ENCODE results near the gene WNK1.
"Not testable (repeated sequence)": the region's sequence is repeated elsewhere in the genome, so short reads cannot be mapped to it uniquely, and the experiment has no call there.

Gene WNK1

DNA sequence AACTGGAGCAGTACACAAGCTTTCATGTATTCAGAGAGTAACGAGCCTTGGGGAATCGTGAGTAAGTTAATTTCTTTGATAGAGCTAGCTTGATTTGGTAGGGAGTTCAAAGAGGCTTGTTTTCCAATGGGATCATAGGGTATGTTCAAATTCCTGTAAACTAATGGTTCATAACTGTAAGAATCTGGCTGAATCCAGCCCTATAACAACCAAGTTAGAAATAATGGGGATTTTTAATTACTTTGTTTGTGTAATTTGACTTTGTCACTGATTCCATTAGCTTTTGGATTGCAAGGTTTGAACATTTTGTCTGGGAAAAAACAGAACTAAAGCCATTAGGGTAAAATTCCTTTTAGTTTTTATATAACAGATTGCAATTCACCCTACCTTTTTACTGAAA, 94.0 kb downstream of the WNK1 start:
- Histone ChIP-seq H3K27ac (ENCODE audit: low read depth, low read length) (no peak overlapping the region), H3K4me3 (ENCODE audit: low read depth, low read length) (no peak overlapping the region), H3K36me3 (ENCODE audit: insufficient read depth, low read length) (0 out of 2 replicates have a peak, but pooled peaks cover 3% of the 10 kb centered on the region), H2AFZ (ENCODE audit: low read length, unreplicated experiment) (no peak overlapping the region), H3K4me1 (ENCODE audit: control insufficient read depth, insufficient read depth, low read length, unreplicated experiment) (peaks cover 28% of the 10 kb centered on the region), H3K79me2 (ENCODE audit: control insufficient read depth, insufficient read depth, low read length, unreplicated experiment) (peaks cover 28% of the 10 kb centered on the region), H3K27me3 (ENCODE audit: insufficient read depth, low read length) (no peaks in the 10 kb centered on the region)

DNA sequence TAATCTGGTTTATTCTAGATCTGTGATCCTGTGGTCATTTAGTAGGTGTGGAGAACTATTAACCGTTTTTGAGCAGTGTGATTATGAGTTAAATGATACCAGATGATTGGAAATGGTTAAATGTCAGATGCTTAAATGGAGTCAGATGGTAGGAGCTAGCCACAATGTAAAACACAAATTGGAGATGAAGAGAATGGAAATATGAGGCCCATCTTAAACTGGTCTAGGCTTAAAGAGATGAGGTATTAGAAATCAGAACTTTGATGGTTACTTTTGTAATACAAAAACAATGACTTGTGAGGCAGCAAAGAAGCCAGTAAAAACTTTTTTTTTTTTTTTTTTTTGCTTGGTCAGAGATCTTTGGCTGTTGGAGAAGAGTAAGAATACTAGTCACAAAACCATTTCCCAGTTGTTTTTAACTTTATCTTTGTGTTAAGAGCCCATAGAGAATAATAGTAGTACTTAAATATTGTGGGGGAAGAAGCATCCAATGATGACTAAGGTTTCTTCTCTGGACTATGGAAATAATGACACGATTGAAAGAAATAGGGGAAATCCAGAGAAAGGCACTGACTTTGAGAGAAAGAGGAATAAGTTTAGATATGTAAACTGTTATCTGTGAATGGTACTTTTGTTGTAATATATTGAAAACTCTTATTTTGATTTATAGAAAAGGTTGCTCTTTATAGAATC, 95.9 kb downstream of the WNK1 start:
- H3K4me1 ChIP-seq (ENCODE audit: control insufficient read depth, insufficient read depth, low read length, unreplicated experiment): peaks cover 43% of the 10 kb centered on the region
- 0 out of 2 replicates have a peak, but pooled peaks cover 3% of the 10 kb centered on the region for H3K36me3 ChIP-seq (ENCODE audit: insufficient read depth, low read length)
- H3K27me3 ChIP-seq (ENCODE audit: insufficient read depth, low read length): no peaks in the 10 kb centered on the region
- peaks cover 43% of the 10 kb centered on the region for H3K79me2 ChIP-seq (ENCODE audit: control insufficient read depth, insufficient read depth, low read length, unreplicated experiment)
- no peak overlapping the region for H2AFZ ChIP-seq (ENCODE audit: low read length, unreplicated experiment)
- no peak overlapping the region for H3K4me3 ChIP-seq (ENCODE audit: low read depth, low read length)
- peak overlapping the region; percentile 85 for H3K27ac ChIP-seq (ENCODE audit: low read depth, low read length)

DNA sequence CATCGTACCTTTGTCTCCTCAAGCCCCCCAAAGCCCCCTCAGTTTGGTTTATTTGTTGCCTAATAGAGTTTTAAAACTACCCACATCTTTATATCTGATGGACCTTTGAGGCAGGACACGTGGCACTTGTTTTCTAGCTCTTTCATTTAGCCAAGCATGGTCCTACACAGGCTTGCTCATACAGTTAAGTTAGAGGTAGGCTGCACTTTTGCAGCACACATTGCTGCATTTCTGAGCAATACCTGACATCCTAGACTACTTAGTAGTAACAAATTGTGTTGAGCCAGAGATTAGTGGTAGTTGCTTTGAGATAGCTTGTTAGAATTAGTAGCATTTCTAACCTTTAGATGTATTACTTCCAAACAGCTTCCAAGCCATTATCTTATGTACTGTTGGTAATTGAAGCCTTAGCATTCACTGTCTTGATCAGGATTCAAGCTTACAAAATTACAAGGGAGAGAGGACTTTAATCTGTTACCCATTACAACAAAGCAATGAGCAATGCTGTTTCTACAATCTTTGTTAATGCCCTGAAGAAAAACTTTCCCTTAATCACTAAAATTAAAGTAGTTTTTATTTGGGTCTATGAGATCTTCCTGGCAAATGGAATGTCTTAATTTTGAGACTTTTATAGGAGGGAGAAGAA, 96.6 kb downstream of the WNK1 start:
- Histone ChIP-seq H3K79me2 (ENCODE audit: control insufficient read depth, insufficient read depth, low read length, unreplicated experiment) (peaks cover 46% of the 10 kb centered on the region), H3K4me1 (ENCODE audit: control insufficient read depth, insufficient read depth, low read length, unreplicated experiment) (peaks cover 38% of the 10 kb centered on the region), H3K4me3 (ENCODE audit: low read depth, low read length) (no peak overlapping the region), H3K36me3 (ENCODE audit: insufficient read depth, low read length) (0 out of 2 replicates have a peak, but pooled peaks cover 3% of the 10 kb centered on the region), H3K27me3 (ENCODE audit: insufficient read depth, low read length) (no peaks in the 10 kb centered on the region), H2AFZ (ENCODE audit: low read length, unreplicated experiment) (no peak overlapping the region), H3K27ac (ENCODE audit: low read depth, low read length) (peak overlapping the region; percentile 85)

DNA sequence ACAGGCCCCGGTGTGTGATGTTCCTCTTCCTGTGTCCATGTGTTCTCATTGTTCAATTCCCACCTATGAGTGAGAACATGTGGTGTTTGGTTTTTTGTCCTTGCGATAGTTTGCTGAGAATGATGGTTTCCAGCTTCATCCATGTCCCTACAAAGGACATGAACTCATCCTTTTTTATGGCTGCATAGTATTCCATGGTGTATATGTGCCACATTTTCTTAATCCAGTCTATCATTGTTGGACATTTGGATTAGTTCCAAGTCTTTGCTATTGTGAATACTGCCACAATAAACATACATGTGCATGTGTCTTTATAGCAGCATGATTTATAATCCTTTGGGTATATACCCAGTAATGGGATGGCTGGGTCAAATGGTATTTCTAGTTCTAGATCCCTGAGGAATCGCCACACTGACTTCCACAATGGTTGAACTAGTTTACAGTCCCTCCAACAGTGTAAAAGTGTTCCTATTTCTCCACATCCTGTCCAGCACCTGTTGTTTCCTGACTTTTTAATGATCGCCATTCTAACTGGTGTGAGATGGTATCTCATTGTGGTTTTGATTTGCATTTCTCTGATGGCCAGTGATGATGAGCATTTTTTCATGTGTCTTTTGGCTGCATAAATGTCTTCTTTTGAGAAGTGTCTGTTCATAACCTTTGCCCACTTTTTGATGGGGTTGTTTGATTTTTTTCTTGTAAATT, 97.5 kb downstream of the WNK1 start:
- not testable (repeated sequence) for H2AFZ ChIP-seq (ENCODE audit: low read length, unreplicated experiment)
- Histone ChIP-seq H3K4me1 (ENCODE audit: control insufficient read depth, insufficient read depth, low read length, unreplicated experiment) (peaks cover 38% of the 10 kb centered on the region), H3K79me2 (ENCODE audit: control insufficient read depth, insufficient read depth, low read length, unreplicated experiment) (peaks cover 43% of the 10 kb centered on the region)

DNA sequence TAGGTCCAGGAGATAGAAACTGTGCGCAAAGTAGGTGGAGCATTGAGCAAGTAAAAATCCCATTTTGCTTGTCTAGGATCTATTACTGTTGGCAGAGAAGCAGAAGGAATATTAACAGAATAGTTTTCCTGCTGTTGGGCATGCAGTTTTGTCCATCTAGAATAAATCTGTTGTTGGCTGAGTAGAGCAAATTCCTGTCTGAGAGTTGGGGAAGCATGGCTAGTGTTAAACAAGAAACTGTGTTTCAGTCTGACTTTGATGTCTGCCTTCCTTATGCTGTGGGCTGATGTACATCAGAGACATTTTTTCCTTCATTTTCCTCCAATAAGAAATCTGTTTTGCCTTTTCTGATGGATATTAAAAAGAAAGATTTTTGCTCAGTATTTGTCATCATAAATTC, 99.0 kb downstream of the WNK1 start:
- peak overlapping the region; percentile 77 for H3K27ac ChIP-seq (ENCODE audit: low read depth, low read length)

More for the DNA sequence above, 97.5 kb downstream of the WNK1 start:
- not testable (repeated sequence) for H3K36me3 ChIP-seq (ENCODE audit: insufficient read depth, low read length); H3K27me3 ChIP-seq (ENCODE audit: insufficient read depth, low read length); H3K4me3 ChIP-seq (ENCODE audit: low read depth, low read length); H3K27ac ChIP-seq (ENCODE audit: low read depth, low read length)

DNA sequence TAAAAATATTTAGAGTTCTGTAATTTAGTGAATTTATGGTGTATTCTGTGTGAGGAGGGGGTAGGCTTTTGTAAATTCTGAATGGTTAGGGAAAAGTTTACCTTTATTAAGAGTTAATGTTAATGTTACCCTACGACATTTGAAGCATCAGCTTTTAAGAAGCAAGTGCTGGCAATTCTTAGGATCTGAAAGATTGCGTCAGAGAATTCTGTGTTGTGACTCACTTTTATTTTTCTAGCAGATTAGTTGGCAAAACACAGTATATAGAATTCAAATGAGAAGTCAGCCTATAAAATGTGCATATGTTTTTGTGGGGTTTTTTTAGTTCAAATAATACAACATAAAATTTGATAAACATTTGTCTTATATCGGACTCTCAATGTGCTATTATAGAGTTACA, 99.5 kb downstream of the WNK1 start:
- Histone ChIP-seq H3K27me3 (ENCODE audit: insufficient read depth, low read length) (no peaks in the 10 kb centered on the region), H3K27ac (ENCODE audit: low read depth, low read length) (peak overlapping the region; percentile 77), H3K4me1 (ENCODE audit: control insufficient read depth, insufficient read depth, low read length, unreplicated experiment) (peaks cover 43% of the 10 kb centered on the region), H3K36me3 (ENCODE audit: insufficient read depth, low read length) (0 out of 2 replicates have a peak, but pooled peaks cover 3% of the 10 kb centered on the region), H2AFZ (ENCODE audit: low read length, unreplicated experiment) (no peak overlapping the region), H3K79me2 (ENCODE audit: control insufficient read depth, insufficient read depth, low read length, unreplicated experiment) (peaks cover 46% of the 10 kb centered on the region), H3K4me3 (ENCODE audit: low read depth, low read length) (peak overlapping the region; percentile 63)

More for the DNA sequence above, 99.0 kb downstream of the WNK1 start:
- no peak overlapping the region for H2AFZ ChIP-seq (ENCODE audit: low read length, unreplicated experiment)
- 0 out of 2 replicates have a peak, but pooled peaks cover 3% of the 10 kb centered on the region for H3K36me3 ChIP-seq (ENCODE audit: insufficient read depth, low read length)
- no peaks in the 10 kb centered on the region for H3K27me3 ChIP-seq (ENCODE audit: insufficient read depth, low read length)
- H3K4me3 ChIP-seq (ENCODE audit: low read depth, low read length): peak overlapping the region; percentile 63
- peaks cover 43% of the 10 kb centered on the region for H3K79me2 ChIP-seq (ENCODE audit: control insufficient read depth, insufficient read depth, low read length, unreplicated experiment)
- H3K4me1 ChIP-seq (ENCODE audit: control insufficient read depth, insufficient read depth, low read length, unreplicated experiment): peaks cover 38% of the 10 kb centered on the region

DNA sequence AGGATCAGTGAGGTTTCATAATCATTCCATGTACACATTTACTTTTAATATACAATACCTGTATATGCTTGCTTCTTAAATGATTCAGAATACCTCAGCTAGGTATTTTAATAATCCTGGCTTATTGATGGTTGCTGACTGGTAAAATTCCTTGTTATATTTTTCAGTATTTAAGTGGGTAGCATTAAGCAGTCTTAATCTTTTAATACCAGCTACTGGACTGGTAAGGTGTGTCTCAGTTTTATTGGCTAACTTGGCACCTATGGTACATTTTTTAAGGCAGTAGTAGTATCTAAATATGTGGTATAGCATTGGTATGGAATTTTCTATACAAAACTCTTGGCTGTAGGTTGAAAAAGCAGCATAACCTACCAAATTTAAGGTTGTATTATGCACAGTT, 100.5 kb downstream of the WNK1 start:
- 0 out of 2 replicates have a peak, but pooled peaks cover 3% of the 10 kb centered on the region for H3K36me3 ChIP-seq (ENCODE audit: insufficient read depth, low read length)
- H3K4me3 ChIP-seq (ENCODE audit: low read depth, low read length): no peak overlapping the region
- H3K27ac ChIP-seq (ENCODE audit: low read depth, low read length): no peak overlapping the region
- H3K27me3 ChIP-seq (ENCODE audit: insufficient read depth, low read length): no peaks in the 10 kb centered on the region
- H3K79me2 ChIP-seq (ENCODE audit: control insufficient read depth, insufficient read depth, low read length, unreplicated experiment): peaks cover 45% of the 10 kb centered on the region
- H3K4me1 ChIP-seq (ENCODE audit: control insufficient read depth, insufficient read depth, low read length, unreplicated experiment): peaks cover 47% of the 10 kb centered on the region
- H2AFZ ChIP-seq (ENCODE audit: low read length, unreplicated experiment): no peak overlapping the region

DNA sequence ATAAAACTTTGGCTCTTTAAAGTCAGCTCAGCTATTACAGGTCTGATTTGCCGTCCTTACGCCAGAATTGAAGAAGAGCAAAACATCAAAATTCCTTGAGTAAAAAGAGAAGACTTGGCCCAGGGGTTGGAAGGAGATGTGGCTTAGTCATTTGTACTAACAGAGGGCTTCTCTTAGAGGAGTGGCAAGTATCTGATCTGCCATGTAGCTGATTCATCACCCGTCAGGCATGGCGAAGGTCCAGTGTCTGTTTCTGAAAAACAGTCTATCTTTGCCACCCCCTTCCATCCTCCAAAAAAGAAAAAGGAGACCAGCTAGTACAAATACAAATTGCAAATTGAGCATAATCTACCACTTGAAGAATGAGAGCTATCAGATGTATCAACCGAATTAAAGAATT, 105.2 kb downstream of the WNK1 start:
- Histone ChIP-seq H3K79me2 (ENCODE audit: control insufficient read depth, insufficient read depth, low read length, unreplicated experiment) (peaks cover 23% of the 10 kb centered on the region), H2AFZ (ENCODE audit: low read length, unreplicated experiment) (peak overlapping the region; percentile 10), H3K27me3 (ENCODE audit: insufficient read depth, low read length) (no peaks in the 10 kb centered on the region), H3K36me3 (ENCODE audit: insufficient read depth, low read length) (peaks cover 31% of the 10 kb centered on the region), H3K27ac (ENCODE audit: low read depth, low read length) (peak overlapping the region; percentile 73), H3K4me1 (ENCODE audit: control insufficient read depth, insufficient read depth, low read length, unreplicated experiment) (peaks cover 25% of the 10 kb centered on the region), H3K4me3 (ENCODE audit: low read depth, low read length) (no peak overlapping the region; the same call in 1 of the 2 replicates)

DNA sequence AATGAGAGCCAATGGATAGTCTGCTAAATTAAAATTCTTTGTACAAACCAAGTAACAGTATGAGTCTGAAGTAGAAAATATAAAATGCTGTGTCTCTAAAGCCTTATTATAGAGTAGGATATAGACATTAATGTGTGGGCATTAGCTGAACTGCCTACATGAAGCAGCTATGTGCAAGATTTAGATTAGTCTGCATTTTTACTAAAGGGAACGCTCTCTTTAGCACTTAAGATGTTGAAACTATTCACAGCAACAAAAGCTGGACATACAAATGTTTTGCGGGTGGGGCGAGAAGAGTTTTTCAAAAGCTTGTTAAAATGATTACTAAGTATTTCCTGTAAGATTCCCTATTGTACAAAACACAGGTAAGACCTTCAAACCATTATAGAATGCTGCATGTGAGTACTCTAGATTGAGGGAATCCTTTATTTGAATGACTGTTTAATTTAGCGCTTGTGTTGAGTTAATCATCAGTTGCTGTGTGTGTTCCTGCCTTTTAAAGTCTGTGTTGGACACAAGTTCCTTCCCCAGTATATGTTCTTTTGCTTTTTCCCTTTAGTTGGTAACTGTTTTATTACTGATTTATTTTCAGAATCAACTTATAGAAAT, 110.0 kb downstream of the WNK1 start:
- no peaks in the 10 kb centered on the region for H3K27me3 ChIP-seq (ENCODE audit: insufficient read depth, low read length)
- H2AFZ ChIP-seq (ENCODE audit: low read length, unreplicated experiment): no peak overlapping the region
- H3K36me3 ChIP-seq (ENCODE audit: insufficient read depth, low read length): peaks cover 44% of the 10 kb centered on the region
- peaks cover 5% of the 10 kb centered on the region for H3K79me2 ChIP-seq (ENCODE audit: control insufficient read depth, insufficient read depth, low read length, unreplicated experiment)
- H3K27ac ChIP-seq (ENCODE audit: low read depth, low read length): no peak overlapping the region
- peaks cover 9% of the 10 kb centered on the region for H3K4me1 ChIP-seq (ENCODE audit: control insufficient read depth, insufficient read depth, low read length, unreplicated experiment)
- no peak overlapping the region for H3K4me3 ChIP-seq (ENCODE audit: low read depth, low read length)

DNA sequence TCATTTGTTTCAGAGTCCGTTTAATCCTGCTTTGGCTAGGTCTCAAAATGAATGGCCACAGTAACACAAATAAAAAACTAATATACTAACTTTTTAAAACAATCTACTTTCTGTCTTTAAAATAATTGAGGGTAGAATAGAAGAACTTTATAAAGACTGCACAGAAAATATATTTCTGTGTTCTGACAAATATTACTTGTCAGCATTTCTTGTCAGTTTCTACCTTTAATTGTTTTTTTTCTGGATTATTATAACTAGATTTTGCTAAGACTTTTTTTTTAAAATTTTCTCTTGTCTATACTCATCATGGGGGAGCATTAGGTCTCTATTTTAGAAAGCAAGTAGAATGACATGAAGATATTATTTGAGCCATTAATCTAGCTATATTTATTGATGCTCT, 110.9 kb downstream of the WNK1 start:
- Histone ChIP-seq H3K36me3 (ENCODE audit: insufficient read depth, low read length) (peaks cover 52% of the 10 kb centered on the region), H3K4me1 (ENCODE audit: control insufficient read depth, insufficient read depth, low read length, unreplicated experiment) (peaks cover under 1% of the 10 kb centered on the region), H3K4me3 (ENCODE audit: low read depth, low read length) (no peak overlapping the region), H3K27ac (ENCODE audit: low read depth, low read length) (no peak overlapping the region), H3K79me2 (ENCODE audit: control insufficient read depth, insufficient read depth, low read length, unreplicated experiment) (peaks cover 5% of the 10 kb centered on the region), H2AFZ (ENCODE audit: low read length, unreplicated experiment) (no peak overlapping the region), H3K27me3 (ENCODE audit: insufficient read depth, low read length) (no peaks in the 10 kb centered on the region)

All from ACC112 (cell line).